ENCODE results near the gene MYO5A.
"Not testable (repeated sequence)": the region's sequence is repeated elsewhere in the genome, so short reads cannot be mapped to it uniquely, and the experiment has no call there.

The MYO5A gene

DNA sequence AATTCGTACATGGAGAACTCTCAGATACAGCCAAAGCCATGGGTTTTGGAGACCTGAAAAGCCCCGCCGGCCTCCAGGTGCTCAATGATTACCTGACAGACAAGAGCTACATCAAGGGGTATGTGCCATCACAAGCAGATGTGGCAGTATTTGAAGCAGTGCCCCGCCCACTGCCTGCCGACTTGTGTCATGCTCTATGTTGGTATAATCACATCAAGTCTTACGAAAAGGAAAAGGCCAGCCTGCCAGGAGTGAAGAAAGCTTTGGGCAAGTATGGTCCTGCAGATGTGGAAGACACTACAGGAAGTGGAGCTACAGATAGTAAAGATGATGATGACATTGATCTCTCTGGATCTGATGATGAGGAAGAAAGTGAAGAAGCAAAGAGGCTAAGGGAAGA lies 23.5 kb downstream of the MYO5A start:
- no peak for DNase-seq (ENCODE audit: low read depth, low spot score)

DNA sequence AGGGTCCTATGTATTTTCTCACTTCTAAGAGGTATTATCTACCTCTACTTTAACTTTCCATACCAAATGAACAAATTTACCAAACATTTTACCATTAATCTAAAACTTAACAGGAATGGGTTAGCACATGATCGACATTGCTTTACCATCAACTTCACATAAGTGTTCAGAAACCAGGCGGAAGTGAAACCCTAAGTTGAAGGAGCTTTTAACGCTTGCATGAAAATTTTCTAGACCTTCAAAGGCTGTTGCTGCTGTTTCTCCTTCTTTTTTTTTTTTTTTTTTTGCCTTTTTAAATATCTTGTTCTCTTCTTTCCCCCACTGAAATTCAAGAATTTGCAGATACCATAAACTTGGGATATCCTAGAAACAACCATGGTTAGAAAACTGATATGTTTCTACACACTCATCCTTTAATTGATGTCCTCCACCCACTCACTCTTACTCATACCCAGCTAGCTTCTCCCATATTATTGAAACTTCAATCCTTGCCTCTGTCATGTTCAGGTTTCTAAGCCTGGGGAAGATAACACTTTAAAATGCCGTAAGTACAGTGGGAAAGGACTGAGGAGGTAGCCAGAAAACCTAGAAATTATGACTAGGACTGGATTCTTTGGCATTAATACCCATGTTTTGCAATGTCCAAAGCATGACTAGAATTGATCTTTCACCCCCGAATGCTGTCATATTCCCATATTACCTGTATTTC lies 24.7 kb downstream of the MYO5A start:
- DNase-seq (ENCODE audit: low read depth, low spot score), result no peak

DNA sequence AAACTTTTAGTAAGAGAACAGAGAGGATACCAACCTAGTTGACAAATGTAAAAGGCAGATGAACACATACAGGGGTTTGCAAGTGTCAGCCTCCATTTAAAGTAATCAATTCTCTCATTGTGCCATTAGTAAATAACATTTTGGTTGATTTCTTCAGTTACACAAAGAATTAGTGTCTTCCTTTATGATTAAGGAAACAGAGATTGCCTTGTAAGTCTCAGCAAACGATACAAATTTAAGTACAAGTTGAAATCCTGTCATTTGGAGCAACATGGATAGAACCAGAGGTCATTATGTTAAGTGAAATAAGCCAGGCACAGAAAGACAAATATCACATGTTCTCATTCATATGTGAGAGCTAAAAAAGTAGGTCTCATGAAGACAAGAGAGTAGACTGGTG lies 26.1 kb downstream of the MYO5A start:
- DNase-seq (ENCODE audit: low read depth, low spot score), result no peak

DNA sequence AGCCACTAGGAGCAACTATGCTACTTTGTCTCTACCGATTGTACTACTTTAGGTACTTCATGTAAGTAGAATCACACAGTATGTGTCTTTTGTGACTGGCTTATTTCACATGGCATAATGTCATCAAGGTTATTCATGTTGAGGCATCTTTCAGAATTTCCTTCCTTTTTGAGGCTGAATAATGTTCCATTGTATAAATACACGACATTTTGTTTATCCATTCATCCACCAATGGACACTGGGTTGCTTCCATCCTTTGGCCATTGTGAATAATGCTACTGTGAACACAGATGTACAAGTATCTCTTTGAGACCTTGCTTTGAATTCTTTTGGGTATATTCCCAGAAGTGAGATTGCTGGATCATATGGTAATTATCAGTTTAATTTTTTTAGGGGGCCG lies 29.2 kb downstream of the MYO5A start:
- DNase-seq (ENCODE audit: low read depth, low spot score), result no peak

DNA sequence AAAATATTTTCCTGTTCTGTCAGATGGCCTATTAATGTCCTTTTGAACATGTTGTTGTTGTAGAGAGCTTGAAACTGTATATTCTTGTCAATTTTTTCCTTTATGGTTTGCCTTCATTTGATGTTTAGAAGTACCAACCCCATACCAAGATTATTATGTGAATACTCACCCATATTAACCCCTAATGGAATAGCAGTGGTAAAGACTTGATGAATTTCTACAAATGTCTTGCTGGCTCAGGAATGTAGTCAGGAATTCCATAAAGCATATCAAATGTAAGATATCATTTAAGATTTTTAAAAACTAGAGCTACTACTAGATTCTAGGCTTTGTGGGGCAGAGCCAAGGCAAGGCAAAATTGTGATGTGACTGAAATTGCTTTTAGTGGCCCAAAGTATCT lies 30.0 kb downstream of the MYO5A start:
- DNase-seq (ENCODE audit: low read depth, low spot score), result no peak

DNA sequence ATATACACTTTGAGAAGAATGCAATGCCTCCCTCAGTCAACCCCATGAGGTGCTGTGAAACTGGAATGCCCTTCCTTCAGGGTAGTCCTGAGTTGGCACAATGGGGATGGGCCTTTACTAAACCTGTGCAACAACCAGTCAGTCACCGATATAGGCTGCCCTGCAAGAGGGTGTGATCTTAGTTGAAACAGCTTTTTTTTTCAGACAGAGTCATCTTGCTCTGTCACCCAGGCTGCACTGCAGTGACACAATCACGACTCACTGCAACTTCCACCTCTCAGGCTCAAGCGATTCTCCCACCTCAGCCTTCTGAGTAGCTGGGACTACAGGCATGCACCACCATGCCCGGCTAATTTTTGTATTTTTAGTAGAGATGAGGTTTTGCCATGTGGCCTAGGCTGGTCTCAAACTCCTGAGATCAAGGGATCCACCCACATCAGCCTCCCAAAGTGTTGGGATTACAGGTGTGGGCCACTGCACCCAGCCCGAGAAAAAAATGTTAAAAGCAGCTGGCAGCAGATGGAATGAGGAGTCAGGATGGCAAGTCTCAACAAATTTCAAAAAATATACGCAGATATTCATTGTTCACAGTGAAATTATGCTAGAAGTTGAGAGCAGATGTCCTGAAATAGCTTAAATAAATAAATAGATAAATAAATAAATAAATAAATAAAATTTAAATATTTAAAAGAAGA lies 31.8 kb downstream of the MYO5A start:
- no peak for DNase-seq (ENCODE audit: low read depth, low spot score)

DNA sequence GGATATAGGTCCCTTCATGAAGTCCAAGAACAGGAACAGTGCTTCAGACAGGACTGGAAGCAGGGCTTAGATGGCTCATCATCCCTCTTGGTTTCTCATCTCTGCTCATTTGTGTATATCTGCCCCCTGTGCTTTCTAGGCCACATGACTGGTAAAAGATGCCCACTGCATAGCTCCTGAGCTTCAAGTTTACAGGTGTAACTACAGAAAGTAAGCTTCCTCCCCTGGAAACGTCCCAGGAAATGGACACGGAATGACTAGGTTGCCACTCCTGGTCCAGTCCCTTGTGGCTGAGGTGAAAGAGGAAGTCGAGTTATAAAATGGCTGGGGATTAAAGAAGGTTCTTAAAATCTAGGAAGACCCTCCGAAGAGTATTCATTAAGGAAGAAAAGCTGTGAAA lies 32.5 kb downstream of the MYO5A start:
- no peak for DNase-seq (ENCODE audit: low read depth, low spot score)

DNA sequence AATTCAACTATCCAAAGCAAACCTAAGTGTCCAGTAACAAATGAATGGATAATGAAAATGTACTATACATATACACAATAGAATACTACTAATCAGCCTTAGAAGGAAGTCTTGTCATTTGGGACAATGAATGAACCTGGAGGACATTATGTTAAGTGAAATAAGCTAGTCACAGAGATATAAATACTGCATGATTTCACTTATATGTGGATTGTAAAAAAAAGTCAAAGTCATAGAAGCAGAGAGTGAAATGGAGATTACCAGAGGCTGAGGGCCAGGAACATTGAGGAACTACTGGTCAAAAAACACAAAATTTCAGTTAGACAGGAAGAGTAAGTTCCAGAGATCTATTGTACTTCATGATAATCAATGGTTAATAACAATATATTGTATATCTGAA lies 33.6 kb downstream of the MYO5A start:
- DNase-seq (ENCODE audit: low read depth, low spot score), result no peak

DNA sequence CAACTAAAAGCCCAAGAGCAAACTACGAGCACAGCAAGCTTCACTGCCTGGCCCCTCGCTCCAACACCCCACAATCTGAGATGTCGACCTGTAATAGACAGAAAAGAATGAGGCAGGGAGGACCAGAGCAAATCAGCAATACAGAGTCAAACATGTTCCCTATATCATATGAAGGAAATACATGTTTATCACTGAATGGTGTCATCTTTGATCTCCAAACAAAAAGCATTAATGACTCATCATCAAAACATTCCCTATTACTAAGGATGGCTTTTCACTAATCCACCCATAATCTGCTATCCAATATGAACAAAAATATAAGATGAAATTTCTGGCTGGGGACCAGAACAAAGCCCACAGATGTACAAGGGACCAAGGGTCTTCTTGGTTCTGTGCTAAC lies 34.7 kb downstream of the MYO5A start:
- no peak for DNase-seq (ENCODE audit: low read depth, low spot score)

DNA sequence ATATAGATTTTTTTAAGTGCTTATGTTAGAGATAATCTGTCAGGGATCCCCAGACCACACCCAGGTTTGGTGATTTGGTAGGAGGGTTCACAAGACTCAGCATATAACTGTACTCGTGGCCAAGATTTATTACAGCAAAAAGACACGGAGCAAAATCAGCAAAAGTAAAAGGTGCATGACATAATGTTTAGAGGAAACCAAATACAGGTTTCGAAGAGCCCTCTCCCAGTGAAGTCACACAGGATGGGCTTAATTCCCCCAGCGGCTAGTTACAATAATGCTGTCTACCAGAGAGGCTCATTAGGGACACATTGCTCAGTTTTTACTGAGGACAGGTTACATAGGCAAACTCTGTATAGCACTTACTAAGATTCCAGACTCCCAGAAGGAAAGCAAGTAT lies 36.5 kb downstream of the MYO5A start:
- DNase-seq (ENCODE audit: low read depth, low spot score), result no peak

DNA sequence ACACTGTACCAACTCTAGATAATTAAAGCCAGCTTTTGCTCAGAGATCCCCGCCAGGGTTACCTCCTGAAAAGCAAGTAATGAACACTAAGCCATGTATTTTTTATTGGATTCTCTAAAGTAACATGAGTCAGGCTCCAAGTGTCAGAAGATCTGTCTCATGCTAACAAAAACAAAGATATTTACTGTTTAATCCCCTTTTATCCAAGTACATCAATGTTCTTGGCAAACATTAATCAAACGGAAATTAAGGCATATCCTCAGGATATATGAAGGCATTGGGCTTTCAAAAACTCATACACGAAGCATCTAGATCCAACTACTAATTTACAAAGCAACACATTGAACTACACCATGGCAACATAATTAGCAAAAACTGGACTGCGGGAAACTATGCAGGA lies 37.2 kb downstream of the MYO5A start:
- DNase-seq (ENCODE audit: low read depth, low spot score), result no peak

DNA sequence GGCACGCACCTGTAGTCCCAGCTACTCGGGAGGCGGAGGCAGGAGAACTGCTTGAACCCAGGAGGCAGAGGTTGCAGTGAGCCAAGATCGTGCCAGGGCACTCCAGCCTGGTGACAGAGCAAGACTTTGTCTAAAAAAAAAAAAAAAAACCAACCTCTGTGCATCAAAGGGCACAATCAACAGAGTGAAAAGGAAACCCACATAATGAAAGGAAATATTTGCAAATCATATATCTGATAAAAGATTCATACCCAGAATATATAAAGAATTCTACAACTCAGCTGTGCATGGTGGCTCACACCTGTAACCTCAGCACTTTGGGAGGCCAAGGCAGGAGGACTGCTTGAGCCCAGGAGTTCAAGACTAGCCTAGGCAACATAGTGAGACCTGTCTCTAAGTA lies 39.2 kb downstream of the MYO5A start:
- not testable (repeated sequence) for DNase-seq (ENCODE audit: low read depth, low spot score)

DNA sequence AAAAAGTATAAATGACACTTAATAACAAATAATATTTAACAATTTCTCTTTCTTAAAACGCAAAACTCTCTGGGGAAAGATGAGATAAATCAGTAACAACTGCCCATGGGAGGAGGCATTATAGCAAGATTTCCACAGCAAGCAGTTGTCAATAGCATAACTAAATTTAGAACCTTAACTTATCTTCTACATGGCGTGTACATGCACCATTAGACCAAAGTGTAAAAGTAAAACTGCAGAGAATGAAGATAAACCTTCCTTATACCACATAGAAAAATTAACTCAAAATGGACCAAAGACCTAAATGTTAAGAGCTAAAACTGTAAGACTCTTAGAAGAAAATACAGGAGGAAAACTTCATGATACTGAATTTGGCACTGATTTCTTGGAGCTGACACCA lies 39.9 kb downstream of the MYO5A start:
- no peak for DNase-seq (ENCODE audit: low read depth, low spot score)

DNA sequence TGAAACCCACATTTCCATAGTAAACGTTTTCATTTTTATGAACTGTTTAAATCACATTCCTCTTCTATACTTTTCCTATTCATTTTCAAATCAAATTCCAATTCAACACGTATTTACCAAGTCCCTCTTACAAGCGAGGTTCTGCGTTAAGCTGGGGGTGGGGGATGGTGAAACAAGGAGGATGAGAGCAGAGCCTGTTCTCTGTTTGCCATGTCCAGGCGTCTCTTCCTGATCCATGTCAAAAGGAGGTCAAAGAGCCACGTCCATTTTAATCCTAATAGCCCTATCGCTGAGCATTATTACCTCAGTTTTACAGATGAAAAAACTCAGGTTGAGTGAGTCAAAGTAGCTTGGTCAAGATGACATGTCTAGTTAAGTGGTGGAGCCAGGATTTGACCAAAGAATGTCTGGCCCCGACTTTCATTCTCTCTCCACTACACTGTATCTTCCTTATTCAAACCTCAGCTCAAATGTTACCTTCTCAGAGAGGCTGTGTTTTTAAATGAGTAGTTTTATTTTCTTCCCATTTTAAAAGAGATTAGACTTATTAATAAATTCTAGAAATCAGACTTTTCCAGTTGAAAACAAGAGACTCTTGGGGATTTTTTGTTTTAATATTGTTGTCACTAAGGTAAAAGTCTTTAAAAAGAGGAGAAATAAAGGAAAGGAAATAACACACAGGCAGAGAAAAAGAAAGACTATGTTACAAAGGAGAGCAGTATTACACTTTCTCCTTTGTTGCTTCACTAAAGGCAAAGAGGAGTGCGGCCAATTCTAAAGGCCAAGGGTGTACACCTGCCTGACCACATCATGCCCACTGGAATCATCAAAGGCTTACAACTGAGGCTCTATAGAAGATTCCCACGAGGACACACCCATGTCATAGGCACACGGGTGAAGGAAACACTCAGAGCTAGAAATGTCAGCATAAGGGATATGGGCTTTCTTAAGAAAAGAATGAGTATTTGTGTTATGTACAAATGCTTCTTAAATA lies 42.4 kb downstream of the MYO5A start:
- peak; percentile 34 for DNase-seq (ENCODE audit: low read depth, low spot score)

DNA sequence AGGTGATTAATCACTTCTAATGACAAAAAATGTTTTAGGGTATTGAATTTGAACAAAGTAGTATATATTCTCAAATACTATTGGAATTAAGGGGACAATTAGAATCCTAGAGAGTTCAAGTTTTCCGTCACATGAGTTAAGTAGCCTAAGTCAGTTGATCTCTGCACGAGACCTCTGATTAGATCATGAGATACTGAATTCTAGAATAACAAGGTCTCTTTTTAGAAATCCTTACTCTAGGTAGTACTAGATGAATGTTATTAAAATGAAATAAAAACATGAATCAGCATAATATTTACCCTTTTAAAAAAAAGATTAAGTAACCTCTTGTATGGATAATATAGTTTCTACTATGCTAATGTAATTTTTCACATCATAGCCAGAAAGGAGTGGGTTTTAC lies 43.4 kb downstream of the MYO5A start:
- DNase-seq (ENCODE audit: low read depth, low spot score), result no peak

DNA sequence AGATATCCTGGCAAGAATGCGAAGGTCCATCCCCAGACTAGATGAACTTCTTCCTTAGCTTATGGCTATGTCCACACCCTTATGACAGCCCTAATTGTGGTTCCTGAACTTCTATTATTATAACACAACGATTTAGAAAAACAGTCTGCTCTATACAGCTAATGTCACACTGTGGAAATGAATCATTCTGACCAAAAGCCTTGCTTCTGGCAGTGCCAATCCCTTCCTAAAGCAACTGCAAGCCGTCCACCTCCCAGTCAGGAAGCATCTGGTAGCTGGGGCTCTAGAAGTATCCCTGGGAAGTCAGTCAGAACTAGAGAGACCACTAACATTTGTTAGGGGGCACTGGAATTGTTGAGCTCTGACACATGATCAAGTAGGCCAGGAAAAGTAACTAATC lies 45.0 kb downstream of the MYO5A start:
- no peak for DNase-seq (ENCODE audit: low read depth, low spot score)

DNA sequence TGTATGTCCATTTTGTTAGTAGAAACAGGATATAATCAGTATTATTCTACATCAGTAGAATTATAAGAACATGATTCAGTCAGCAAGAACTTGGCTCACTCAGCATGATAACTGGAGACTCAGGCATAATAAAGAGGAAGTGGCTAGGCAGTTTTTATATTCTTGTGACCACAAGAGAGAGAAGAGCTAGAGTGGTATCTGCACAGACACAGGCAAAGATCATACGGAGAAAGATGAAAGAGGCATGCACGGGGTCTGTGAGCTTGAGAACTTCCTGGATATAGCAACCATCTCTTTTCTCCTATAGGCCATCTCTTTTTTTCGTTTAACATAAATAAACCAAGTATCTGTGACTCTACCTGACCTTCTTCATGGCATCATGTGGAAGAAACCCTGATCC lies 46.8 kb downstream of the MYO5A start:
- DNase-seq (ENCODE audit: low read depth, low spot score), result no peak

DNA sequence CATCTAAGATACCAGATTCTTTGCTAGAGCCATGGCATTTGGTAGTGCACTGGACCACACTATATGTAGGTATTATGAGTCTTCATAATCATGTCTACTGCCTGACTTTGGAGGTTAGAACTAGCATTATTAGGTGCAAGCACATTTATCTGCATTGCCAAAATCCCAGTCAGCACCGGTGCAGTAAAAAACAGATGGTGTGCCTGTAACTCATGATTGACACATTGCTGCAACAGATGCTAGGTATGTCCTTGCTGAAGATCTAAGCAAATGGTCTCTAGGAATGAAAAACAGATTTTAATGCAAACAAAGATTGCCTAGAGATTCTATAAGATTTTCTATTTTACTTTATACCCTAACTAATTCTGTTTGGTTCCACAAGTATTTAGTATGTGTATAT lies 47.7 kb downstream of the MYO5A start:
- DNase-seq (ENCODE audit: low read depth, low spot score), result no peak

DNA sequence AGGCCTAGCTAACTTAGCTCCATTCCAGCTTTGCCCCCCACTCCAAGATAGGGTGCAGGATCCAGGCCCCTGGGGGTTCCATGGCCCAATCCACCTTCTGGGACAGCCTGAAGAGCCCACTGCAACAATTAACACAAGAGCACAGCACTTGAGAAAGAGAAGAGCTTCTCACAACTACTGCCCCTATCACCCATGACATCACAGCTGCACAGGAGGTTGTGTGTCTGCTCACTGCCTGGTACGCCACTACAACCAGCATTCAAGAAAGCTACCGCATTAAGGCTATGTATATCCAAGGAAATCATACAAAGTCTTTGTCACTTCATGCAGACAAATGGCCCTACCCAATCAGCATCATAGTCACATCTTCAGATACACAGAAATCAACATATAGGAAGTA lies 62.0 kb downstream of the MYO5A start:
- no peak for DNase-seq (ENCODE audit: low read depth, low spot score)

DNA sequence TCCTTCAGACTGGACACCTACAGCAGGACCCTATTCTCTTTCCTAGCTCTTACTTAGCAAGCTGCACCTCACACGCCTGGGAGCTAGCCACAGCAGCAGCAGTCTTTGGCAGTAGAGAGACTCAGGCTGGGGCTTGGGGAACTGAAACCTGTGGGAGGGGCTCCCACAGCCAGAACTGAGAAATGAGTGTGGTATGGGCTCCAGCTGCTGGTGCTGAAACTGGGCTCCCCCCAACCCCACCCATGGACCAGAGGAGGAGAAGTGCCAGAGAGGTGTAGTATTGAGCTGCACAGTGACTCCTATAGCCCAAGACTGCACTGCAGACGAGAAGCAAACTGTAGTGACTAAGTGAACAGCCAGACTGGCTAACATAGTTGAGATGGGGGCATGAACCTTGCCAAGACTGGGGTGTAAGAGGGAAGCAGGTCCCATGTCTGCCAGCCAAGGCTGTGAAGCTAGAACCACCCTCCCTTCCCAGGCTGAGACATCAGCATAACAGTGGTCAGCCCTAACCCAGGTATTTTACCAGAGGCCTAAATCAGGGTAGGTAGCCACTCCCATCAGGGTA lies 62.5 kb downstream of the MYO5A start:
- DNase-seq (ENCODE audit: low read depth, low spot score), result peak; percentile 59

DNA sequence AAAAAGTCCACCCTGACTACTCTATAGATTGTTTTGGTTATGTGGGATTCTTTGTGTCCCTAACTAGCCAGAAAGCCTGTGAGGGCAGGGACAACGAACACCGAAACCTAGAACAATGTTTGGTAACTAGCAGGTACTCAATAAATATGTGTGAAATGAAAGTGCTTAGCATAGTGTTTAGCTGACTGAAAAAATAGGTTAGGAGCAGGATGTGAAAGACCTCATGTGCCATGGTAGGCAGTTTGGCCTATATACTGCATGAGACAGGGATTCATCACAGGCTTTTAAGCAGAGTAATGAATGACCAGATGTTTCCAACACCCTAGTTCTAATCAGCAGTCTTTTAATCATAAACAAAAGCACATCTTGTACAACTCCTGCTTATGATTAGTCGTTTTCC lies 64.2 kb downstream of the MYO5A start:
- no peak for DNase-seq (ENCODE audit: low read depth, low spot score)

DNA sequence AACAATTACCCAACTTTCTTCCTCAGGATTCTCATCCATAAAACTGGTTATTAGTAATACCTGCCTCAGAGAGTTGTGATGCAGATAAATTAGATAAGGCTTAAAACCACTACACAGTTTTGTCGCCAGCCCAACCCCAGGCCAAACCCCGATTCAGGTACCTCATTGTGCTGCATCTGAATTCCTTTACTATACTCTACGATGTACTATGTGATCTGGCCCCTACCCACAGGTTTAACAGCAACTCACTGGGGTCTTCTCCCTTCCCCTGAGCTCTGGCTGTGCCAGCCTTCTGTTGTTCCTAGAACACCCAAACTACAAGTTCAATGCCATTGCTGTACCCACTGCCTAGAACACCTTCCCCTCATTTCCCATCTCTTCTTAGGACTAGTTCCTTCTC lies 64.6 kb downstream of the MYO5A start:
- DNase-seq (ENCODE audit: low read depth, low spot score), result no peak

Data from ELF-1 (cell line).